ENCODE data around the gene MRPL24.

MRPL24 gene

DNA sequence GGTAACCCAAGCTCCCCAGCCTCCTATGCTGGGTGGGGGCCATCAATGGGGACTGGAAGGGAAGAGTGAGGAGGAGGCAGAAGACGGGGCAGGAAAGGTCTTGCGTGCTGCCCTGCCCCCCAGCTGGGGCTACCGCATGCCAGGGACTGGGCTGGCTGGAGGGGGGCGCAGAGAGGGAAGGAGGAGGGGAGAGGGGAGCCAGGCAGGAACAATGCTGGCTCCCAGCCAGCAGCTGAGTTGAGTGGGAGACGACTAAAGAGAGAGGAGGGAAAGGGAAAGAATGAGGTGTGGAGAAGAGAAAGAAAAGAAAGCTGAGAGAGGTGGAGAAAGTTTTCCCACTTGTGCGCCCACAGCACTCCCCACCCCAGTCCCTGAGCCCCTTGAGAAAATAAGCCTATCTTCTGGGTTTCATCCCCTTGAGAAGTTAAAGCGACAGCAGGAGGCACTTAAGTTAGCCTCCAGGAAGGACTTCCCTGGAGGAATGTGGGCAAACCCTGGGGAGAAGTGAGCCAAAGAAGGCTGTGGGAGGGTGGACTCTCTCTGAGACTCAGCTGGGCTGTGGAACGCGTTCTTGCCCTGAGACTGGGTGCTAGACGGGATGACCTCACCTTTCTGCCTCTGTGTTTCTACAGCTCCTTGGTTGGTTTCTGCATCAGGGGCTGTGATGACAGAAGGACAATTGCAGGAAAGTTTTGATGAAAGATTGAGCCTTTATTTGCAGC, 50.8 kb downstream of the MRPL24 start:
- DNase-seq = no peak

GRCh38 chr1:156689035-156689952, 51.6 kb downstream of the MRPL24 start:
- peak; percentile 78 for DNase-seq
